Smooth muscle cell (in vitro differentiated cells): ENCODE data around the gene TRAPPC5. TPM values are rescaled to one million over a fixed set of nuclear protein-coding genes. Genes with fewer than 3 reads are reported as not detected.

Source experiments
- DNase-seq: peaks from one replicate; lab custom pipeline; 2025; ENCODE audit not compliant: unreplicated experiment; lab: John Stamatoyannopoulos, UW
- H2AFZ ChIP-seq: fragments of 200-600 bp; sonication (generic); 2 replicates; pipeline ENCODE4 v1.6.0; 2016; ENCODE audit warnings: antibody characterized with exemption, low read depth, mild to moderate bottlenecking
- H3F3A ChIP-seq: fragments of 200-600 bp; sonication (generic); 2 replicates; pipeline ENCODE4 v1.6.0; 2017; ENCODE audit warnings: antibody characterized with exemption, low read depth
- H3K27ac ChIP-seq: fragments of 200-600 bp; sonication (generic); 2 replicates; pipeline ENCODE4 v1.5.1; 2016; ENCODE audit warnings: low read depth, mild to moderate bottlenecking
- H3K27me3 ChIP-seq: fragments of 200-600 bp; sonication (generic); 2 replicates; pipeline ENCODE4 v1.6.1; 2016; ENCODE audit warnings: low read depth, mild to moderate bottlenecking
- H3K36me3 ChIP-seq: fragments of 200-600 bp; sonication (generic); 2 replicates; pipeline ENCODE4 v1.5.1; 2016; ENCODE audit warnings: low read depth
- H3K4me1 ChIP-seq: fragments of 200-600 bp; sonication (generic); 2 replicates; pipeline ENCODE4 v1.5.1; 2016; ENCODE audit warnings: low read depth
- H3K4me2 ChIP-seq: fragments of 200-600 bp; sonication (generic); 2 replicates; pipeline ENCODE4 v1.6.0; 2016; ENCODE audit warnings: mild to moderate bottlenecking
- H3K4me3 ChIP-seq: fragments of 200-600 bp; sonication (generic); 2 replicates; pipeline ENCODE4 v1.5.1; 2016; ENCODE audit warnings: mild to moderate bottlenecking
- H3K79me2 ChIP-seq: fragments of 200-600 bp; sonication (generic); 2 replicates; pipeline ENCODE4 v1.6.0; 2016; ENCODE audit warnings: low read depth, mild to moderate bottlenecking
- H3K9ac ChIP-seq: fragments of 200-600 bp; sonication (generic); 2 replicates; pipeline ENCODE4 v1.6.0; 2016; ENCODE audit warnings: low read depth
- H3K9me3 ChIP-seq: fragments of 200-600 bp; sonication (generic); replicated peaks from 2 replicates; pipeline ENCODE4 v1.5.1; 2016; ENCODE audit warnings: low read depth
- H4K20me1 ChIP-seq: fragments of 200-600 bp; sonication (generic); 2 replicates; pipeline ENCODE4 v1.6.0; 2016; ENCODE audit warnings: low read depth
- WGBS: methylation state at CpG from one replicate; pipeline ENCODE4 v1.1.7; 2016; ENCODE audit warnings: low lambda C conversion rate; 5-methylcytosine and 5-hydroxymethylcytosine counted together
- polyA plus RNA-seq: library from polyadenylated mRNA; unstranded; fragments of >200 nt; fragmentation: Nextera tagmentation; extraction: Ambion mirVana; gene quantifications from 2 replicates; pipeline ENCODE4 v1.2.1, GENCODE V29; 2016
- total RNA-seq: library from RNA; depleted of rRNA; stranded (reverse); fragments of >200 nt; gene quantifications from 2 replicates; pipeline ENCODE4 v1.2.3, GENCODE V29; 2014
- TF ChIP-seq, protein P1 (sequence below): fragments of 200-600 bp; sonication (generic); IDR thresholded peaks from 2 replicates; pipeline ENCODE4 v1.5.1; 2017; ENCODE audit warnings: borderline replicate concordance, mild to moderate bottlenecking, antibody characterized with exemption; ENCODE audit not compliant: insufficient read depth, poor library complexity, severe bottlenecking

The TRAPPC5 gene
- total and polyA plus RNA-seq, 2 experiments from 2014 or later = 61.8 to 166 TPM

- Histone ChIP-seq H3K79me2 (no peaks in the 10 kb centered on the region), H3K4me1 (no peaks in the 10 kb centered on the region), H3K4me3 (no peak overlapping the region), H3K36me3 (no peaks in the 10 kb centered on the region), H3K27me3 (no peaks in the 10 kb centered on the region), H3K9ac (no peak overlapping the region), H3F3A (no peaks in the 10 kb centered on the region), H3K9me3 (no peaks in the 10 kb centered on the region), H3K27ac (no peak overlapping the region), H3K4me2 (no peak overlapping the region), H2AFZ (no peak overlapping the region), H4K20me1 (no peaks in the 10 kb centered on the region)
- DNase-seq = no peak
- 68% methylated on average over 7 of the region's 8 CpGs for WGBS
- TF ChIP-seq, protein P1, sequence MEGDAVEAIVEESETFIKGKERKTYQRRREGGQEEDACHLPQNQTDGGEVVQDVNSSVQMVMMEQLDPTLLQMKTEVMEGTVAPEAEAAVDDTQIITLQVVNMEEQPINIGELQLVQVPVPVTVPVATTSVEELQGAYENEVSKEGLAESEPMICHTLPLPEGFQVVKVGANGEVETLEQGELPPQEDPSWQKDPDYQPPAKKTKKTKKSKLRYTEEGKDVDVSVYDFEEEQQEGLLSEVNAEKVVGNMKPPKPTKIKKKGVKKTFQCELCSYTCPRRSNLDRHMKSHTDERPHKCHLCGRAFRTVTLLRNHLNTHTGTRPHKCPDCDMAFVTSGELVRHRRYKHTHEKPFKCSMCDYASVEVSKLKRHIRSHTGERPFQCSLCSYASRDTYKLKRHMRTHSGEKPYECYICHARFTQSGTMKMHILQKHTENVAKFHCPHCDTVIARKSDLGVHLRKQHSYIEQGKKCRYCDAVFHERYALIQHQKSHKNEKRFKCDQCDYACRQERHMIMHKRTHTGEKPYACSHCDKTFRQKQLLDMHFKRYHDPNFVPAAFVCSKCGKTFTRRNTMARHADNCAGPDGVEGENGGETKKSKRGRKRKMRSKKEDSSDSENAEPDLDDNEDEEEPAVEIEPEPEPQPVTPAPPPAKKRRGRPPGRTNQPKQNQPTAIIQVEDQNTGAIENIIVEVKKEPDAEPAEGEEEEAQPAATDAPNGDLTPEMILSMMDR = no peak
Measured at GRCh38 chr19:7718668-7719067, 38.0 kb downstream of the TRAPPC5 start.

DNA sequence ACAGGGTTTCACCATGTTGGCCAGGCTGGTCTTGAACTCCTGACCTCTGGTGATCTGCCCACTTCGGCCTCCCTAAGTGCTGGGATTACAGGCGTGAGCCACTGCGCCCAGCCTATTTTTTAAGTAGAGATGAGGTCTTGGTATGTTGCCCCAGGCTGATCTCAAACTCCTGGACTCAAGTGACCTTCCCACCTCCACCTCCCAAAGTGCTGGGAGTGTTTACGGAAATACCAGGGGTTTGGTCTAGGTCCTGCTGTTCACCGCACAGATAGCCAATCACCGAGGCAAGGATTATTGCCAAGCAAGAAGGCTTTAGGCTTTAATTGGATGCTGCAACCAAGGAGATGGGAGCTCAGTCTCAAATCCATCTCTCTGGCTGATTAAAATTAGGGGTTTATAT, 39.7 kb downstream of the TRAPPC5 start:
- Histone ChIP-seq H3K4me2 (no peak overlapping the region), H3K4me3 (no peak overlapping the region), H3K27ac (no peak overlapping the region), H3F3A (no peaks in the 10 kb centered on the region), H3K27me3 (no peaks in the 10 kb centered on the region), H4K20me1 (no peaks in the 10 kb centered on the region), H3K36me3 (no peaks in the 10 kb centered on the region), H3K9me3 (no peaks in the 10 kb centered on the region), H3K9ac (no peak overlapping the region), H2AFZ (no peak overlapping the region), H3K79me2 (no peaks in the 10 kb centered on the region), H3K4me1 (no peaks in the 10 kb centered on the region)
- TF ChIP-seq, protein P1 = no peak
- DNase-seq = no peak
- WGBS = 91% methylated on average over 6 of the region's 6 CpGs

DNA sequence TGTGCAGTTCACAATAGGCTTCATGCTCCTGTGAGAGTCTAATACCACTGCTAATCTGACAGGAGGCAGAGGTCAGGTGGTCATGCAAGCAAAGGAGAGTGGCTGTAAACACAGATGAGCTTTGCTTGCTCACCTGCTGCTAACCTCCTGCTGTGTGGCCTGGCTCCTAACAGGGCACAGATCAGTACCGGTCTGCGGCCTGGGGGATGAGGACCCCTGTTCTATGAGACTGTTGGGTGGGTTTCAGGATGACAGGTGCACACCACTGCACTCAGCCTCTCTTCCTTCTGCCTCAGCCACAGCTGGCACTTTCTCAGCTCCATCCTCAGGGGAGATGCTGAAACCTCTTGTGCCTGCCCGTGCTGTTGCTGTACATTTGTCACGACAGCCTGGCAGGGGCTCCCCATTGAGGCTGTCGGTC, 41.6 kb downstream of the TRAPPC5 start:
- 79% methylated on average over 5 of the region's 5 CpGs for WGBS
- H3K79me2 ChIP-seq = no peaks in the 10 kb centered on the region
- no peaks in the 10 kb centered on the region for H4K20me1 ChIP-seq
- no peak overlapping the region for H3K4me2 ChIP-seq
- no peak overlapping the region for H3K4me3 ChIP-seq
- no peak for DNase-seq
- H3K27ac ChIP-seq = no peak overlapping the region
- no peak overlapping the region for H2AFZ ChIP-seq
- H3F3A ChIP-seq = no peaks in the 10 kb centered on the region
- H3K36me3 ChIP-seq = no peaks in the 10 kb centered on the region
- TF ChIP-seq, protein P1 = no peak
- peaks cover 8% of the 10 kb centered on the region for H3K27me3 ChIP-seq
- no peak overlapping the region for H3K9ac ChIP-seq
- no peaks in the 10 kb centered on the region for H3K9me3 ChIP-seq
- H3K4me1 ChIP-seq = no peaks in the 10 kb centered on the region

DNA sequence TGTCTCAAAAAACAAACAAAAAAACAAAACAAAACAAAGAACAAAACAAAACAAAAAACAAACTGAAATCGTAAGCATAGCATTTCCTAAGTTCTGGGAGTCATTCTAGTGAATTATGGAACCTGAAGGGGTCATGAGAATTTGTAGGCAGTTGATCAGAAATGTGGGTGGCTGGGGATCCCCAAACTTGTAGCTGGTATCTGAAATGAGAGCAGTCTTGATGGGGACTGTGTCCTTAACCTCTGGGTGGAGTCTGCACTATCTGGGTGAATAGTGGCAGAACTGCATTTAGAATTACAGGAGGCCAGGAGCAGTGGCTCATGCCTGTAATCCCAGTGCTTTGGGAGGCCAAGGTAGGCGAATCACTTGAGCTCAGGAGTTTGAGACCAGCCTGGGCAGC, 45.2 kb downstream of the TRAPPC5 start:
- H3K79me2 ChIP-seq = no peaks in the 10 kb centered on the region
- no peak overlapping the region for H3K4me3 ChIP-seq
- H3K4me2 ChIP-seq = no peak overlapping the region
- no peaks in the 10 kb centered on the region for H3F3A ChIP-seq
- no peaks in the 10 kb centered on the region for H4K20me1 ChIP-seq
- no peak for DNase-seq
- H3K36me3 ChIP-seq = no peaks in the 10 kb centered on the region
- 63% methylated on average over 2 of the region's 2 CpGs for WGBS
- TF ChIP-seq, protein P1 = no peak
- H3K27me3 ChIP-seq = peaks cover 44% of the 10 kb centered on the region
- H3K4me1 ChIP-seq = no peaks in the 10 kb centered on the region
- no peaks in the 10 kb centered on the region for H3K9me3 ChIP-seq
- no peak overlapping the region for H3K9ac ChIP-seq
- no peak overlapping the region for H2AFZ ChIP-seq
- no peak overlapping the region for H3K27ac ChIP-seq
